Stimulated activated CD4-positive, alpha-beta T cell treated with anti-CD3 and anti-CD28 coated beads, Interleukin-15, amount 100 ng/mL, for 1 hour (primary cell): ENCODE measurements around the gene DOC2B.

Experiments
- DNase-seq, 2 donors: peaks; one replicate each; pipeline ENCODE4 v3.0.0-alpha.2; 2020; ENCODE audit warnings: low read depth in 1 of 2, low spot score in 1 of 2

The DOC2B gene

DNA sequence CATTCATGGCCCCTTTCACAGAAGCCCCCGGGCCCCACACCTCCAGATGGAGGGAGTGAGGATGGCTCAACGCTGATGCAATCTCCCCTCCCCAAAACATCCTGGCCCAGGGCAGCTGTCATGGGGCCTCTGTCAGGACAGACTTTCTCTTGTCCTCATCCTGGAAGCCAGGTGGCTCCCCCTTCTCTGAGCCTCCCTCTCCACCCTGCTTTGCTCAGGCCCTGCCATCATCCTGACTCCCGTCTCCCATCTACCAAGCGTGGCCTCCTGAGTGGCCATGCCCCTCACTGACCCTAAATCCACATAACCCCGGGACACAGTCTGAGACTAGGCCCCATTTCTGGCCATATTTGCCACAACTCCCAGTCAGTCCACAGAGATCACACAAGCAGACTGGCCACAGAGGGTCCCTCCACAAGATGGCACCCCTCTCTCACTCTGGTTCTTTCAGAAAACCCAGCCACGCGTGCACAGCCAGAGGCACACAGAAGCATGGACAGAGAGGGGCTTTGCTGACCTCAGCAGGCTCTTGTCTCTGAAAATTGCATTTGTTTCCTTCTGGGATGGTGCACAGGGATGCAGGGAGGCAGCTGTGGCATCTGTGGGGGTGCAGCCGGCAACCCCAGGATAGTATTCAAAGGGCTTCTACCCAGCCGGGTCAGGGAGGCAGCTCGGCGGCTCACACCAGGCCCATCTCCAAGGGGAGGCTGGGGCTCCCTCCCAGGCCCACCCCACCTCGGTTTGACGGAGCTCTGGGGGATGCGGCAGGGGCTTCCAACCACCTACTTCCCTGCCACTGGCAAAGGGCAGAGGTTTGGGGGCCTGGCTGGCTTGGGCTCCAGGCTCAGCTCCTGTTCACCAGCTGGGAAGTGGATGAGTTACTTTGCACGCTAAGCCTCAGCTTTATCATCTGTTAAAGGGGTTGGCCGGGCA lies 16.9 kb downstream of the DOC2B start:
- no peak for DNase-seq

DNA sequence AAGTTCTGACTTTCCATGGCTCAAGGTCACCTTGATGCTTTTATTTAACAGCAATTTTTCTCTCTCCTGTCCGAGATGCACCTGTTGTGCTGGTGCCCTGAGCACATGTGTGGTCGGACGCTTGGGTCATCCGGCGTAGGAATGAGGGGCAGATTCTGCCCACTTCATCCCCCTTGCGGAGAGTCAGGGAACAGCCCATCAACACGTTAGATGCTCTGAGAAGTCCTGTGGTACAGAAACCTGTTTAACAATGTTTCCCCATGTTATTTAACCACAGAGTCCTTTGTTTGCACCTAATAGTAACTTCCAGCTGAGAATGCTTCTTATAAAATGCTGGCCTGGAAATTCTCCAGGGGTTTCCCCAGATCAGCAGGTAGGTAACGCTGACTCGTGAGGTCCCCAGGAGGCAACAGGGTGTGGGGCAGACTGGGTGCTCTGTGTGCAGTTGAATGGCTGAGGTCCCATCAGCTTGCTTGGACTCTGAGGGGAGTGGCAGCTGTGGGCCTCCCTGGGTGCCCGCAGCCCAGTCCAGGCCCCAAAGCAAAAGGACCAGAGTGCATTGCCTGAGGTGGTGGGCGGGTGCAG lies 17.8 kb downstream of the DOC2B start:
- DNase-seq: no peak

DNA sequence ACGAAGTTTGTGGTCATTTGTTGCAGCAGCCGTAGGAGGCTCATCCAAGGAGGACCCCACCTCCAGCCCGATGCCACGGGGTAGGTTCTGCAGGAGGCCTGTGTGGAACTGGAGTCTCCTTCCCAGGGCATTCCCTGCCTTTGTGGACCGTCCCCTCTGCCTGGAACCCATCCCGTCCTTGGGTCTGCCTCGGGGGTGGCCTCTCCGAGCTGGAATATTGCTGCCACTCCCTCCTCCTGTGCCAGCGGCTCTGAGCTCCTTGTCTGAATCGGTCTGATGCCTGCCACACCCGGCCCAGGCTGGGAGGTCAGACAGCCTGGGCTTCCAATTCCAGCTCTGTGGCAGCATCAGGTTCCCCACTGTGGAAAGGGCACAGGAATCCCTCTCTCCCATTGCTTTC lies 18.8 kb downstream of the DOC2B start:
- DNase-seq: no peak

DNA sequence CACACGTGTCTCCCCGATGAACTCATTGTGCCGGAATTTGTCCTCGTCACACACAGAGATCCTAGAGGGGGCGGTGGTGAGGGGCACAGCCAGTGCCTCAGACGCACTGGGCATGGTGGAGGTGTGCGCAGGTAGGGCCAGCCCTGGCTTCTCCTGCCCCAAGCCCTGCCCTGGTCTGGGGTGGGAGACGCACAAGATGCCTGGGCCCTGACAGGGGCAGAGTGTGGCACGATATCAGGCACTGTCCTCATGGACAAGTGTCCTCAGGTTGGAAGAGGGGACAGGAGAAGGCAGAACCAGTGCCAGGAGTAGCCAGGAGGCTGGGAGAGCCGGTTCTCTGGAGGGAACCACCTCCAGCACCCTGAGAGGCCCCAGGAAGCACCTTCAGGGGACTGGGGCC lies 20.0 kb downstream of the DOC2B start:
- no peak for DNase-seq

DNA sequence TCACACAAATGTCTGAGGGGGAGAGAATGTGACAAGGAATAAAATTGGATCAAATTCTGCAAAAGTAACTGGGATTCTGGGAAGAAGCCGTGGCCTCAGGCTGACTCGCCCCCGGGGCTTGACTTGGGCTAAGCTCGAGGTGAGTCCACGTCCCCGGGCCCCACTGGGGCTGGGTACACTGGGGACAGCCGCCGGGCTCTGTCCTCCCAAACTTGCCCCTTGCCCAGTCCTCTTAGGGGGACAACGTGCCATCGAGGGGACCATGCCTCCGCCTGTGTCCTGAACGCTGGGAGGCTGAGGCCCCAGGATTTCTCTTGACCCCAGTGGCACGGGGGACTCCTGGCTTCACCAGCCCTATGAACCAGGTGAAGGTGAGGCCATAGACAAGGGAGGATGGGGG lies 21.1 kb downstream of the DOC2B start:
- DNase-seq: no peak

DNA sequence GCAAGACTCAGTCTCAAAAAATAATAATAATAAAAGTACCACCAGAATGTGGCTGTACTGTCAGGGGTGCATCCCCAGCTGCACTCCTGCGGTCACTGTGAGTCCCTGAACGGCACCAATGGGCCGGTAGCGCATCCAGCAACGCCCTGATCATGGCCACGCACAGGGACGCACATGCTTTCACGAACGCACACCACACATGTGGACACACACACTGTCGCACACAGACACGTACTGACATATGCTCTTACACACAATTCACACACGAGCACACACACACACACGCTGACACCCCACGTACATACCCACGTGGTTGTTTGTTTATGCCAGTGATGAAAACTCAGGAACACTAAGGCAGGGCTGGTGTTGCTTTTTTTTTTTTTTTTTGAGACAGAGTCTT lies 21.8 kb downstream of the DOC2B start:
- DNase-seq: no peak

DNA sequence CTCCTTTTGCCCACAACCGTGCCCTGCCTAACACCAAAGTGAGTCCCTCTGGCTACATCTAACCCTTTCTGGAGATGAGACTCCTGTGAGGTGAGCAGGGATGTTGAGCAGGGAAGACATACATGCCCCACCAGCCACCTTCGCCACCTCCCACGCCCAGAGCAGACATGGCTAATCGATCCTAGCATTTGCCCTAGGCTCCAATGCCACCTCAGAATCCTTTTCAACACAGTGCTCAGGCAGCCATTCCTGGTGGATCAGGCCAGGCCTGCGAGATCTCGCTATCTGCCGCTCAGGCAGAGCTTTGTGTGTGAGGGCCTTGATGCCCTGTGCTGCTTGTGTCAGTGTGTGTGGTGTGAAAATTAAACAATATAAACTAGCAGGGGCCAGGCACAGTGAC lies 23.1 kb downstream of the DOC2B start:
- DNase-seq: no peak

DNA sequence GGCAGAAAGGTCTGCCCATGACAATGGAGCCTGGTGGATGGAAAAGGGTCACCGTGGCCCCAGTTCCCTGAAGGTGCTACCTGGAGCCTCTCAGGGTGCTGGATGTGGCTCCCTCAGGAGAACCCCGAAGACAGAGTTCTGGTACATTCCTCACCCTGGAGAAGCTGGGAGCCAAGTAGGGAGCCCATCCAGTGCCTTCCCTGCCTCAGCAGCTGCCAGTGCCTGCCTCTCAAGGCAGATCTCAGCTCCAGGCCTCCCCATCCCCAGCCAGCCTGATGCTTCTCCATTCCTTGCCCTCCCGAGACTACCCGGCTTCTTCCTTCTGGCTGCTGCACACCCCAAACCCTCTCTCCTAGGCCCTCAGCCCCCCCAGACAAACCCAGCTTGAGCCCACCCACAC lies 23.5 kb downstream of the DOC2B start:
- no peak for DNase-seq

DNA sequence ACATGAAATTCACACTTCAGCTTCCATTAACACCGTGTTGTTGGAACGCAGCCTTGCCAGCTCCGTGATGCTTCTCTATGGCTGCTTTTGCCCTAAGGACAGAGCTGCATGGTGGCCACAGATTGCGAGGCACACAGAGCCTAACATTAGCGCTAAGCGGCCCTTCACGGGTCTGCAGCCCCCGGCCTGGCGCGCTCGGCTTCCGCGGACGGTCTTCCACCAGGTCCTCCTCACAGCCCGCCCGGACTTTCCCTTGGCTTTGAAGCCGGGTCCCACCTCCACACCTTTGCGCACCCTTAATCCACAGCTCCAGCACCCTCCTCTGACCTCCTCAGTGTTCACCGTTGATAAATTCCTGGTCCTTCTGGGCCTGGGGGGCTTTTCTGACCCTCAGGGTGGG lies 24.5 kb downstream of the DOC2B start:
- no peak for DNase-seq

DNA sequence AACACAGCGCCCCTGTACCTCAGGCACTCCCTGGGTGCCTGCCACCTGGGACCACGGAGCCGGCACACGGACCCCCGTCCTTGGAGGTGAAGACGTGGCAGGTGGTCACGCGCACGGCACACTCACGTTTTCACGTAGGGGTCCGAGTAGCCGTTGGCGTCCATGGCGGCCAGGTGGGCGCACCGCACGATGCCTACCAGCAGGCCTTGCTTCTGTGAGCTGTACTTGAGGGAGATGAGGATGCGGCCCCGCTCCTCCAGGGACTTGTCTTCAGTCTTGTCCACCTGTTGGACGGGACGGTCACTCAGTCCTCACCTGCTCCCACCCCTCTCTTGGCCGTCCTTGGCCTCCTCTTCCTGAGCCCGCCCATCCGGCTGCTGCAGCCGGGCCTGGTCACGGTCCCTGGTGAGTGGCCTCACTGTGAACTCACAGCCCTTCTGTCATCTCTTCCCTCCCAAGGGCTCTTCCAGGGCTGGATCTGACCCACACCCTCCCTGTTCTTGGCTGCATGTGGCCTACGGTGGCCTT lies 25.3 kb downstream of the DOC2B start:
- DNase-seq: no peak

DNA sequence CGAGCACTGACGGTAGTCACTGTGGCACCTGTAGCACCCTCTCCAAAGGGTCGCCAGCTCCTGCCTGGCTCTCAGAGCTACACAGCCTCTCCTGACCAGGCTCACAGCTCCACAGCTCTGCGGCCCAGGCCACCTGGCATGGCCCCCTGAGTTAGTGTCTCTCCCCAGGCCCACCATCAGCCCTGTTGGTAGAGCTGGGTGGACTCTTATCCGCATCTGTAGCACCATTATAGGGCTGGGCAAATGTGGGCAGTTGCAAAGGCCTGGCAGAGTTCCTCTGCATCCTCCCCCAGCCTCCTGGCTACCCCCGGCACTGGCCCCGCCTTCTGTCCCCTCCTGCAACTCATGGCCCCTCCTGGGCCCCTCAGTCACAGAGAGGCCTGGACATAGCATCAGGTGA lies 25.9 kb downstream of the DOC2B start:
- DNase-seq: no peak

DNA sequence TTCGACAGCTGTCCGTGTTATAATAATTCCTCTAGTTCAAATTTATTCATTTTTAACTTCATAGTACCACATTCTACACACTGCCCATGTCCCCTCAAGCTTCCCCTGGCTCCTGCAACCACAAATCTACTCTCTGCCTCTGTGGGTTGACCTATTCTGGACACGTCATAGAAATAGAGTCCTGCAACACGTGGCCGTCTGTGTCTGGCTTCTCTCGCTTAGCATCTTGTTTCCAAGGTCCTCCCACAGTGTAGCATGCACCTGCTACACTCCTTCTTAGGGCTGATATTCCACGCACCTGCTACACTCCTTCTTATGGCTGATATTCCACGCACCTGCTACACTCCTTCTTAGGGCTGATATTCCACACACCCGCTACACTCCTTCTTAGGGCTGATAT lies 27.6 kb downstream of the DOC2B start:
- no peak for DNase-seq

DNA sequence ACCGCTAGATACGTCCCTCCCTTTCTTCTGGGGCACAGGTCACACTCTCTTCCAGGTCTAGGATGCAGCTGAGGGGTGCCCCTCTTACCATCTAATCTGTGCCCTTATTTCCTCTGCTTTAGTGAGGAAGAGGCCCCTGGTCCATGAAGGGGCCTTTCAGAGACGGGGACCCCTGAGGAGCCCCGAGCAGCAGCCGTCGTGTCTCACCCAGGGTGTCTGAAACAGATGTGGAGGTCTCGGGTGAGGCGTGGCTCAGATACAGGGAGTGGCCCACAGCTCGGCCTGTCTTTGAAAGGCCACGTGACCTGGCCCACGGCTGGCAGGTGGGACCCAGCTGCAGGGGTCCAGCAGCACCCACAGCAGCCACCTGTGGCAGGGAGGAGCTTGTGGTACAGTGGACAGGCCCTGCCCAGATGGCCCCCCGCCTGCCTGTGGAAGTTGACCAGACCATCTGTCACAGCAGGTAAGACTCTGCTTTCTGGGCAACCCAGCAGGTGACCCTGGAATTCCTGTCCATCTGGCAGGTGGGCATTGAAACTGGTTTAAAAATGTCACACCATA lies 28.5 kb downstream of the DOC2B start:
- no peak for DNase-seq

DNA sequence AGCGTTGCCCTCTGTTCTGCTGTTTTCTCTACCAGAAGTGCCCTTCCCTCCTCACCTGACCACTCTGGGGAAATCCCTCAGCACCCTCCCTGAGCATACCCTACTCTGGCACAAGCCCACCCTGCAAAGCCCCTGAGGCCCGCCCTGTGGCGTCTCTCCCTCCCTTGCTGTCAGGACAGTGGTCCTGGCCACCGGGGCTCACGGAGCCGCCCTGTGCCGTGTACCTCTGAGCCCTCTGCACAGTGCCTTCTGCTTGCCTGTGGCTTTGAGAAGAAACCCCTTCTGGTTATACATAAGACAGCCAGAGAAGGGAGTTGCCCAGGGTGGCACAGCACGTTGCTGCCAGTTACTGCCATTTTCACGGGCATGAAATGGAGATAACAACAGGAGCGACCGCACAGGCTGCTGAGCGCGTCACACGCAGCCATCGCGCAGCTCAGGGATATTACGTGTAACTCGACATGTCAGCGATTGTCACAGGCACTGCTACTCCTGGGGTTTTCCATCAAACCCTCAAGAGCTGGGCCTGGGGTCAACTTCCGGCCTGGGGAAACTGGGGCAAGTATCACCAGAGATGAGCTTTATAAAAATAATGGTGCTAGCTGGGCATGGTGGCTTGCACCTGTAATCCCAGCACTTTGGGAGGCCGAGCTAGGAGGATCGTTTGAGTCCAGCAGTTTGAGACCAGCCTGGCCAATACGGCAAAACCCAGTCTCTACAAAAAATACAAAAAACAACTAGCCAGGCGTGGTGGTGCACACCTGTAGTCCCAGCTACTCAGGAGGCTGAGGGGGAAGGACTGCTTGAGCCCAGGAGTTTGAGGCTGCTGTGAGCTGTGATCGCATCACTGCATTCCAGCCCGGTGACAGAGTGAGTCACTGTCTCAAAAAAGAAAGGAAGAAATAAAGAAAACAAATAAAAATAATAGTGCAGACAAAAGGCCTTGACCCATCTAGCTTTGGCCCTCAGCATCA lies 29.3 kb downstream of the DOC2B start:
- DNase-seq: no peak

DNA sequence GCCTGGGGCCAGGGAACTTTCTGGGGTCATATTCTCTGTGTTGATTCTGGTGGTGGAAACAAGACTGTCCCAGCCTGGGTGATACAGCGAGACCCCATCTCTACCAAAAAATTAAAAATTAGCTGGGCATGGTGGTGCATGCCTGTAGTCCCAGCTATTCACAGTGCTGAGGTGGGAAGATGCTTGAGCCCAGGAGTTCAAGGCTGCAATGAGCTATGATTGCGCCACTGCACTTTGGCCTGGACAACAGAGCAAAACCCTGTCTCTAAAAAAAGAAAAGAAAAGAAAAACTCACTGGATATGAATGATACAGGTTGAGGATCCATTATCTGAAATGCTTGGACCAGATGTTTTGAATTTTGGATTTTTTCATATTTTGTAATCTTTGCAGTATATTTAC lies 30.4 kb downstream of the DOC2B start:
- DNase-seq: no peak

DNA sequence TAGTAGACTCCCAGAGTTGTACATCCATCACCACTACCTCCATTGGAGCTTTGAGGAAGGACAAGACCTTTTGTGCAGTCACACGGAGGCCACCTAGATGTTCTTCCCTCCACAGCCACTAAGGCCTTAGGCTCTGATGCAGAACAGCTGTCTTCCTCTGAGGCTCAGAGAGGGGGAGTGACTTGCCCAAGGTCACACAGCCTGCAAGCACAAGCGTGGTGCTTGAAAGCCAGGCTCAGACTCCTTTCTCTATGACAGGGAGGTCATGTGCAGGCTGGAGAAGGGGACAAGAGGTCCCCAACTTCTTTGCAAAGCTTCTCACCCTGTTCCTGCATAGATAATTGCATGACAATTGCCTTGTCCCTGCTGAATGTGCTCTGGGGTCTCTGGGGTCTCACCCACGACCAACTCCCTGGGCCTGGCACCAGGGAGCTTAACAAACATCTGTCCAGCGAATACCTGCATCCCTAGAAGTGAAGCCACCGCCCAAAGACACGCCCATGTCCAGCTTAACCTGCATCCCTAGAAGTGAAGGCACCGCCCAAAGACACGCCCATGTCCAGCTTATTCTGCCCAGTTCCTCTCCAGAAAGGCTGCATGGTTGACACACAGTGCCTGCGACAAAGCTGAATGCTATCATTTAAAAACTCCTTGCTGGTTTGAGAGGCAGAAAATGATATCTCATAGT lies 31.4 kb downstream of the DOC2B start:
- no peak for DNase-seq

DNA sequence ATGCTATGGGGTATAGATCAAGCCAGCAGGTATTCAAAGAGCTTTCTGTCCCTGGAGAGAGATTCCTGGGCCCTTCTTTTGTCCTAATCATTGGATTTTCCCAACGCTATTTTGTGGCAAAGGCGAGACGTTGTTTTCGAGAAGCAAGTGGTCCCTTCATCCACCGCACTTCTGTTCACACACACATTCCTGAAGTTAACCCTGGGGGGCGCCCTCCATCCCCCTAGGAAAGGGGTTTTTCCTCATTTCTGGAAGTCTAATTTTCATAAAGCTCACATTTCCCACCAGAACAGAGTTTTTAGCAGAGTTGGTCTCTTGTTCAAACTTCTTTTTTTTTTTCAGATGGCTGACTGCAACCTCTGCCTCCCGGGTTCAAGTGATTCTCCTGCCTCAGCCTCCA lies 32.2 kb downstream of the DOC2B start:
- no peak for DNase-seq

DNA sequence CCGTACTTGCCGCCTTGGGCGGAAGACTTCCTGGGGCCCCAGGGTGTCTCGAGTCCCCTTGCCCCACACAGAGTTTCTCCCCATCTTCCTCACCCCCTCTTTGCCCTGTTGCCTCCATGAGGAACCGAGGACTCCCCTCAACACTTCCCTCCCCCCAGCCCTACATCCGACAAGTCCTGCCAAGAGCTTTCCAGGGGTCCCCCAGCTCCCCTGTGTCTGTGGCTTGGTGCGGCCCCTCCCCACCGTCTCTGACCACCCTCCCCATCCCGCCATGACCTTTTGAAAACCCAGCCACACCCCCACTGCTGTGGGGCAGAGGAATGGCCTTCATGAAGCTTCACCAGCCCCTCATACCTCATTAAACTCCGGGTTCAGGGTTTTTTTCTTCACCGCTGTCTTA lies 32.7 kb downstream of the DOC2B start:
- no peak for DNase-seq

DNA sequence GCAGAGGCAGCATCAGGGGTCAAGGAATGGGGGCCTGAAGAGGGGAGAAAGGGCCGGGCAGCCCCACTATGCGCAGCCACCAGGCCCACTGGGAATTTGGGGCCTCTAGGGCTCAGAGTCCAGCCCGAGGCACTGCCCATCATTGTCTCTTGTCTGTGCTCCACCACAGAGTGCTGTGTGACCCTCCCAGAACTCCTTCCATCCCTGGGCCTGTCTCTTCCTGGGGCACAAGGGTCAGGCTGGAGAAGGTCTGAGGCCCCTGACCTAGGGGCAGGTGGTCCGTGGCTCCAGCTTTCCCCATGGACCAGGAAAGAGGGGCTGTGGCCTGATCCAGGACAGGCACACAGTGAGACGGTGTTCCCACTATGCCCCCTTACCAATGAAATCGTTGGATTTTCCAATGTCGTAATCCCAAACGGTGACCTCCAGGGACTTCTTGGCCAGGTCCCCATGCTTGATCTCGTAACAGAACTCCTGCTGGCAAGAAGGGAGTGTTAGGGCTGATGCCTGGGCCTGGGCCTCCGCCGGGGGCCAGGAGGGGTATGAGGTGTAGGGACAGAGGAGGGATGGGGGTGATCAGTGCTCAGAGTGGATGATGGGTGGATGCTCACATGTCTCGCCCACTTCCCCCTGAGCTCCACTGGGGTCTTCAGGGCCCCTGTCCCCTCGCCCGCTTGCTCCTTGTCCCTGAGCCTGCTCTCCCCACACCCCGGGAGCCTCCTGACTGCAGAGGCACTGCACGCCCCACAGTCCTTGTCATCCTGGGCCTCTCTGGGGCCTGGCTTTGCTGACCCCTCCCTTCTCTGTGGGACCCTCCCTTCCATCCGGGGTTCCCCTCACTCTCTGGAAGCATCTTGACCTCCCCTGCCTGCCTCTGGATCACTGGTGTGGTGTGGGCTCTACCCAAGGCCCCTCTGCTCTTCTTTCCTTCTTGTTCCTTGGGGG lies 33.4 kb downstream of the DOC2B start:
- DNase-seq: no peak
